Thoracic aorta endothelial cell (primary cell): Measurements from ENCODE around the gene ZNF583. TPM values are rescaled to one million over a fixed set of nuclear protein-coding genes. Genes with fewer than 3 reads are reported as not detected.

Experiments used
- total RNA-seq: library from RNA; depleted of rRNA; stranded (reverse); fragments of >200 nt; gene quantifications from 2 replicates; pipeline ENCODE4 v1.2.3, GENCODE V29; 2012

ZNF583 gene
- 4.0 and 4.9 TPM in 2 replicates for total RNA-seq

DNA sequence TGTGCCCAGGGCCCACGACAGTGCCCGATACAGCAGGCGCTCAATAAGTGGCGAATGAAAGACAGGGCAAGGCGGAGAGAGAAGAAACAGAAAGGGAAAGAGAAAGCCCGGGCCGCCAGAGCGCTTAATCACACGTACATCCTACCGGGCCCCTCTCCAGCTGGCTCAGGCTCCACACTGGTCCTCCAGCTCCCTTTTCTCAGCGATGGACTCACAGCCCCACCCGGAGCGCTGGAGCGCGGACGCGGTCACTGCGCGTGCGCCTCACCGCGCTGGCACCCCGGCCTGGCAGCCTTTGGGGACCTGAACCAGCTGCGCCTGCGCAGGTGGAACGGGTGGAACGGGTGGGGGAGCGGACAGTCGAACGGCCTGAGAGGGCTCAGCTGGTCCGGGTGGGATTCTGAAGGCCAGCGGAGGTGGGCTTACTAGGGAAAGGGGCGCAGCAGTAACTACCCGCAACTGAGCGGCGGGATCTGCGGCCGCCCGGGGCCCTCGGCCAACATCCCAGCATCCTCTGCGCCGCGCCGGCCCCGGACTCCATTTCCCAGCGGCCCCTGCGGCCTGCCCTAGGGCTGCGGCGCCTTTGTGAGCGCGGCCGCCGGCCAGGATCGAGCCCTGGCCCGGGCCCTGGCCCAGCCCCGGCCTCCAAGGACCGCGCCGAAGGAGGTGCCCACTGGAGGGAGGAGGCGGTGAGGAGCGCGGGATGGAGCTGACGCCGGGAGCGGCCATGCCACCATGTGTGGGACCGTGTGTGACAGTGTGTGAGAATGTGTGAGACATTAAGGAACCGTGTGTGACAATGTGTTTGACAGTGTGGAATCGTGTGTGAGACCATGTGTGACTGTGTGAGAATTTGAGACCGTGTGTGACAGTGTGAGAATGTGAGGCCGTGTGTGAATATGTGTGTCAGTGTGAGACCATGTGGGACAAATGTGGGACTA, at the start of gene ZNF583:
TSS of gene ZNF583 (plus strand) at position 569 of the 941 bp plus-strand sequence. CDS start 2,783 bp downstream, outside the sequence.

GRCh38 chr19:56393119-56394012, 10.8 kb upstream of the ZNF583 start, which contains the start of gene ZNF582:
ZNF582 (minus strand) TSS chr19:56393534; CDS start chr19:56391752, 1,782 bp downstream.

Other genes with a start within 250 kb of the ZNF583 start
- not detected in 2 replicates for gene GALP, start 228.3 kb upstream of the ZNF583 start, total RNA-seq
- gene ZSCAN5B, start 206.5 kb upstream of the ZNF583 start, total RNA-seq, result 0.13 TPM in 1 of 2 replicates, not detected in the other
- not detected in 2 replicates for gene ZSCAN5C, start 202.1 kb upstream of the ZNF583 start, total RNA-seq
- gene EDDM13, start 131.6 kb upstream of the ZNF583 start, total RNA-seq, result 1.5 TPM in 1 of 2 replicates, not detected in the other
- gene ZSCAN5A, start 89.5 kb upstream of the ZNF583 start, total RNA-seq, result 9.8 and 10.0 TPM in 2 replicates
- 1.0 and 2.3 TPM in 2 replicates for gene ZNF582, start 10.8 kb upstream of the ZNF583 start, total RNA-seq
- gene ZNF667, start 73.0 kb downstream of the ZNF583 start, total RNA-seq, result 3.4 and 4.1 TPM in 2 replicates
- gene ZNF471, start 103.5 kb downstream of the ZNF583 start, total RNA-seq, result 2.1 and 2.7 TPM in 2 replicates
- 8.3 and 9.2 TPM in 2 replicates for gene ZFP28, start 134.6 kb downstream of the ZNF583 start, total RNA-seq
- 3.5 and 3.7 TPM in 2 replicates for gene ZNF470, start 163.1 kb downstream of the ZNF583 start, total RNA-seq
- 7.8 and 8.9 TPM in 2 replicates for gene ZNF71, start 191.0 kb downstream of the ZNF583 start, total RNA-seq
- gene SMIM17, start 238.8 kb downstream of the ZNF583 start, total RNA-seq, result 0.14 TPM in 1 of 2 replicates, not detected in the other